Lower leg skin (tissue), 3 donors: ENCODE measurements around the gene RBPJ.

ENCODE experiments used
- POLR2A ChIP-seq, 2 donors: fragments of 450-650 bp; IDR thresholded peaks; one replicate each; pipeline ENCODE4 v1.6.1; 2016 to 2017; ENCODE audit warnings: antibody characterized with exemption in 2 of 2, mild to moderate bottlenecking in 1 of 2, moderate library complexity in 1 of 2
- TF ChIP-seq, protein P1 (sequence below), 3 donors: fragments of 450-650 bp; IDR thresholded peaks; one replicate each; pipeline ENCODE4 v1.5.1; 2016; ENCODE audit warnings: antibody characterized with exemption in 3 of 3, mild to moderate bottlenecking in 3 of 3, moderate library complexity in 2 of 3

DNA sequence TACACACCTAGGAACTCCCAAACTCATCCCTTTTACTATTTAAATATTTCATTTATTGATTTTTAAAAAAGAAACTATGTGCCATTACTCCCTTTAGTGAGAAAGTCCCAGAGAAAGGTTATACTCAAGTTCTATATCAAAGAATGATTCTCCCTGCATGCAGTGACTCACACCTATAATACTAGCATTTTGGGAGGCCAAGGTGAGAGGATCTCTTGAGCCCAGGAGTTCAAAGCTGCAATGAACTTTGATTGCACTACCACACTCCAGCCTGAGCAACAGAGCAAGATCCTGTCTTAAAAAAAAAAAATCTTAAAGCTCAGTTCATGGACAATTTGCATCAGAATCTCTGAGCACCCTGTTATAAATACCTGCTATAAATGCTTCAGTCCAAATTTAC lies 9.2 kb upstream of the RBPJ start:
- TF ChIP-seq, protein P1, sequence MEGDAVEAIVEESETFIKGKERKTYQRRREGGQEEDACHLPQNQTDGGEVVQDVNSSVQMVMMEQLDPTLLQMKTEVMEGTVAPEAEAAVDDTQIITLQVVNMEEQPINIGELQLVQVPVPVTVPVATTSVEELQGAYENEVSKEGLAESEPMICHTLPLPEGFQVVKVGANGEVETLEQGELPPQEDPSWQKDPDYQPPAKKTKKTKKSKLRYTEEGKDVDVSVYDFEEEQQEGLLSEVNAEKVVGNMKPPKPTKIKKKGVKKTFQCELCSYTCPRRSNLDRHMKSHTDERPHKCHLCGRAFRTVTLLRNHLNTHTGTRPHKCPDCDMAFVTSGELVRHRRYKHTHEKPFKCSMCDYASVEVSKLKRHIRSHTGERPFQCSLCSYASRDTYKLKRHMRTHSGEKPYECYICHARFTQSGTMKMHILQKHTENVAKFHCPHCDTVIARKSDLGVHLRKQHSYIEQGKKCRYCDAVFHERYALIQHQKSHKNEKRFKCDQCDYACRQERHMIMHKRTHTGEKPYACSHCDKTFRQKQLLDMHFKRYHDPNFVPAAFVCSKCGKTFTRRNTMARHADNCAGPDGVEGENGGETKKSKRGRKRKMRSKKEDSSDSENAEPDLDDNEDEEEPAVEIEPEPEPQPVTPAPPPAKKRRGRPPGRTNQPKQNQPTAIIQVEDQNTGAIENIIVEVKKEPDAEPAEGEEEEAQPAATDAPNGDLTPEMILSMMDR (IDR thresholded peaks at IDR 0.05): no peak
- no peak for TF ChIP-seq POLR2A (IDR thresholded peaks at IDR 0.05)
